Hematopoietic multipotent progenitor cell treated with erythropoietin and hydrocortisone succinate and interleukin-3 and kit ligand, for 15 days (in vitro differentiated cells): ENCODE data around the gene MYO9A.
A peak's percentile ranks its signal among the peaks of the same experiment; 100 is the strongest.
"Not testable (repeated sequence)": the region's sequence is repeated elsewhere in the genome, so short reads cannot be mapped to it uniquely, and the experiment has no call there.

Experiments used
- DNase-seq: peaks from one replicate; pipeline ENCODE4 v3.0.0-alpha.2; 2015; ENCODE audit warnings: low spot score

MYO9A gene

GRCh38 chr15:72092691-72093090 is 25.3 kb downstream of the MYO9A start:
- no peak for DNase-seq

GRCh38 chr15:72092006-72092405 is 25.9 kb downstream of the MYO9A start:
- peak; percentile 34 for DNase-seq

DNA sequence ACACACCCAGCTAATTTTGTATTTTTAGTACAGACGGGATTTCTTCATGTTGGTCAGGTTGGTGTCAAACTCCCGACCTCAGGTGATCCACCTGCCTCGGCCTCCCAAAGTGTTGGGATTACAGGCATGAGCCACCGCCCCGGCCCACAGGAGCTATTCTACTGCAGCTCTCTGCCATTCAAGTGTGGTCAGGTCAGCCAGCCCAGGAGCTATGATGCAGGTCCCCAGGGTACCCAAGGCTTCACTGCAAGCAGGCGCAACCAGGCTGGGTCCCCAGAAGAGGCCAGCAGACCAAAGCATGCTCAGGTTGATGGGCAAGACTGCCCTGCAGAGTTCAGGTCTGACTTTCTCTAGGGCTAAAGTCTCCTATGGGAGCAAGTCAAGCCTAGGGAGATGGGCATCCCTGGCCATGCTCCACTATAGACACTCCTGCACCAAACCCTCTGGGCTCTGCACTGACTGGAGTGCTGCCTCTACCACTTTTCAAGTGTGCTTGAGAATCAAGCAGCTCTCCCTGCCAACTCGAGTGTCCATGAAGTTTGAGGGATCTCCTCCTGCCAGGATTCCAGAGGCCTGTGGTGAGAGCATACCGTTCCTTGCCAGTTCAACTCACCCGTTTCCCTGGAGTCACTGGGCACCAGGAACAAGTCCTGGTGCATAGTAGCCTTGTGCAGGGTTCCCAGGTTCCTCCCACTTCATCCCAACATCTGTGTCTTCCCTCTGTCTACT is 30.9 kb downstream of the MYO9A start:
- no peak for DNase-seq

DNA sequence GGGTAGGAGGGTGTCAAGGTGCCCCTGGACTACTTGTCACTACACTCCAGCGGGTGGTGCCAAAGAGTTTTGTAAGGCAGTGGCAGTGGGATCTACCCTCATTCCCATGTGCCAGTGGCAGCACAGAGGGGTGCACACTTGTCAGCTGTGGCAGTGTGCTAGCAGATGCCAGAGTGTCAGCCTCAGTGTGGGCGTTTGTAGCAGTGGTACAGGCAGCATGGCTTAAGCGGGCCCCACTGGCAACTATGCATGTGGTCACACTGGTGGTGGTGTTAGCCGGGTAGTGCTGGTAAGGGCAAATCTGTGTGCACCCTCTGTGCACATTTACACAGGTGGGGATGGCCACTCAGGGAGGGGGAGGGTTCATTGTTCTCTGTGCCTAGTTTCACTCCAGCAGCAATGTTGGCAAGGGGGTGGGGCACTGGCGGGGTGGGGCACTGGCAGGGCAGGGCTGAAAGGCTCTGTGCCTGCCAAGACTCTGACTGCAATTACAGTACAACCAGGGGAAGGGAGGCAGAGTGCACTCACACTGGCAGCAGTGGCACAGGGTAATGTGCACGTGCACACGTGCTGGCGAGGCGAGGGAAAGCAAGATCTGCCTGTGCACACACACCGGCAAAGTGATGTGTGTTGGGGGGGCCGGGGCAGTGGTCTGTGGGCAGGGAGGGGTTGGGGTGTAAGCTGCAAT is 31.8 kb downstream of the MYO9A start:
- peak; percentile 38 for DNase-seq

- DNase-seq, result no peak
Measured at GRCh38 chr15:72082176-72082575, 35.8 kb downstream of the MYO9A start.

DNA sequence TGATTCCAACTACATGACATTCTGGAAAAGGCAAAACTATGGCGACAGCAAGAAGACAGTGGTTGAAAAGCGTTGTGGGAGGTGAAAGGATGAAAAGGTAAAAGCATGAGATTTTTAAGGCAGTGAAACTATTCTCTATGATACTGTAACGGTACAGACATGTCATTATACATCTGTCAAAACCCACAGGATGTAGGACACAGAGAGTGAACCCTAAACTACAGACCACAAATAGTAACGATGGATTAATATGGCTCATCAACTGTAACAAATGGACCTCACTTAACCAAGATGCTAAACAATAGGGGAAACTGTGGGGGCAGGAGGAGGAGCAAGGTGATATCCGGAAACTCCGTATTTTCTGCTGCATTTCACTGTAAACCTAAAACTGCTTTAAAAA is 39.1 kb downstream of the MYO9A start:
- no peak for DNase-seq

- no peak for DNase-seq
Measured at GRCh38 chr15:72077950-72078349, 40.0 kb downstream of the MYO9A start.

- DNase-seq, result no peak
Measured at GRCh38 chr15:72074335-72075060, 43.5 kb downstream of the MYO9A start.

DNA sequence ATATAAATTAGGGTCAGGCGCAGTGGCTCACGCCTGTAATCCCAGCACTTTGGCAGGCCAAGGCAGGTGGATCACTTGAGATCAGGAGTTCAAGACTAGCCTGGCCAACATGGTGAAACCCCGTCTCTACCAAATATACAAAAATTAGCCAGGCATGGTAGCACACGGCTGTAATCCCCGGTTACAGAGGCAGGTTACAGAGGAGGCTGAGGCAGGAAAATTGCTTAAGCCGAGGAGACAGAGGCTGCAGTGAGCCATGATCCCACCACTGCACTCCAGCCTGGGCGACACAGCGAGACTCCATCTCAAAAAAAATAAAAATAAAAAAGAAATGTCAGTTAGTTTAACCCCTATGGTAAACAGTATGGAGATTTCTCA is 46.5 kb downstream of the MYO9A start:
- not testable (repeated sequence) for DNase-seq

DNA sequence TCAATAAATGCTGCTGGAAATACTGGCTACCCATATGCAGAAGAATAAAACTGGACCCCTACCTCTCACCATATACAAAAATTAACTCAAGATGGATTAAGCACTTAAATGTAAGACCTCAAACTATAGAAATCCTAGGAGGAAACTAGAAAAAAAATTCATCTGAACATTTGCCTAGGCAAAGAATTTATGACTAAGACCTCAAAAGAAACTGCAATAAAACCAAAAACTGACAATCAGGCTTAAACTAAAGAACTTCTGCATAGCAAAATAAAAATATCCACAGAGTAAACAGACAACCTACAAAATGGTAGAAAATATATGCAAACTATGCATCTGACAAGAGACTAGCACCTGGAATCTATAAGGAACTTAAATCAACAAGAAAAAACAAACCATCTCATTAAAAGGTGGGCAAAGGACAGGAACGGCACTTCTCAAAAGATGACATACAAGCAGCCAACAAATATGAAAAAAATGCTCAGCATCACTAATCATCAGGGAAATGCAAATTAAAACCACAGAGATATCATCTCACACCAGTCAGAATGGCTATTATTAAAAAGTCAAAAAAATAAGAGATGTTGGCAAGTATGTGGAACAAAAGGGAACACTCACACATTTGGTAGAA is 47.0 kb downstream of the MYO9A start:
- no peak for DNase-seq

GRCh38 chr15:72068856-72069255 is 49.1 kb downstream of the MYO9A start:
- DNase-seq, result no peak

GRCh38 chr15:72065801-72066200 is 52.1 kb downstream of the MYO9A start:
- no peak for DNase-seq

GRCh38 chr15:72063186-72063585 is 54.8 kb downstream of the MYO9A start:
- no peak for DNase-seq

DNA sequence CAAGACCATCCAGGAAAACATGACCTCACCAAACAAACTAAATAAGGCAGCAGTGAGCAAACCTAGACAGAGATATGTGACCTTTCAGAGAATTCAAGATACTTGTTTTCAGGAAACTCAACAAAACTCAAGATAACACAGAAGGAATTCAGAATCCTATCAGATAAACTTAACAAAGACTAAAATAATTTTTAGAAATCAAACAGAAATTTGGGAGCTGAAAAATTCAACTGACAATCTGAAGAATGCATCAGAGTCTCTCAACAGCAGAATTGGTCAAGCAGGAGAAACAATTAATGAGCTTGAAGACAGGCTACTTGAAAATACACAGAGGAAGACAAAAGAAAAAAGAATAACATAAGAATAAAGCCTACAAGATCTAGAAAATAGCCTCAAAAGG is 55.6 kb downstream of the MYO9A start:
- no peak for DNase-seq

DNA sequence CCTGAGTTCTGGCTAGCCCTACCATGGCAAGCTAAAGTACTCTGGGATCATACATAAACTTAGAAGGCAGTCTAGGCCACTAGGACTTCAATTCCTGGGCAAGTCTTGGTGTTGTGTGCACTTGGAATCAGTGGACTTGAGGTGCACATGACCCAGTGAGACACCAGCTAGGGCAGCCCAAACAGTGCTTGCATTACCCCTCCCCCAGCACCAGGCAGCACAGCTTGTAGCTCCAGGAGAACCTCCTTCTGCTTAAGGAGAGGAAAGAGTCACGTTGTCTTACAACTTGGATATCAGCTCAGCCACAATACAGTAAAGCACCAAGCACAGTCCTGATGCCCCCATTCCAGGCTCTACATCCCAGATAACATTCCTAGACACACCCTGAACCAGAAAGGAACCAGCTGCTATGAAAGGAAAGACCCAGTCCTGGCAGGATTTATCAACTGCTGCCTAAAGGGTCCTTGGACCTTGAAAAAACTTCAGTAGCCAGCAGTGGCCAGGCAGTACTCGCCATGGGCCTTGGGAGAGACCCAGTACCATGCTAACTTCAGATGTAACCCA is 57.2 kb downstream of the MYO9A start:
- no peak for DNase-seq

DNA sequence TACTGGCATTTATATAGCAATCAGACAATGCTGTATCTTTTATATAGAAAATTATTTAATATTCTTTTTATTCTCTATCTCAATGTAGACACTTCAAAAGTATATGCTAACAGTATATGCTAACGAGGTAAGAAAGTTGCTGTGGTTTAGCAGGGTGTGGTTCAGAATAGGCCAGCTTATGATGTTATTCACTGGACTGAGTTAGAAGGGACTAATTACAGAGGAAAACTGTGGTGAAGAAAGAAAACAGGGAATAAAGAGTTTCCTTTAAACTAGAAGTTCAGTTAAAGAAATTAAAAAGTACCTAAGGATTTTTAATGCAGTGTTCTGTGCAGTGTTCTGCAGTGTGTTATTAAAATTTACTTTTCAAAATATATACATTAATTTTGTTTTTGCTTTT is 59.4 kb downstream of the MYO9A start:
- no peak for DNase-seq

DNA sequence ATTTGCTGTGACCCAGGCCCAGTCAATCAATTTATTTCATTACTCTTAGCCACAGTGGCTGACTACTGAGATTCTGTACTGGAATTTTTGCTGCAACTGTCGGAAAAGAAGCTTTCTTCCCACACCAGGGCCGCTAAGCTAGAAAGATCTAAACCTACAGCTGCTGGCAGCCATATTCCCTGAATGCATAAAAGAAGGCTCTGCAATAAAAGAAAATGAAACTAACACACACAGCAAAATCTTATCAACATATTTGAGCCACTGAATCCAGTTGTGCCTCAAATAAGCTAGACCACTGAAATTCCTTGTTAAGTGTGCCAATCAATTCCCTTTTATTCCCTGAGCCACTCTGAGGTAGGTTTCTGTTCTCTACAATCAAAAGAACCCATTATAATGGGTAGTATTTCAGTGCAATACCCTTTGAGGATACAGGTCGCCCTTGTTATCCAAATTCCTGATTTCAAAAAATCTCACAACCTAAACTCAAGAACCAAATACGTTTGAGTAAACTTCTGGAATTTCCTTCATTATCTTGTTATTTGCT is 60.3 kb downstream of the MYO9A start:
- no peak for DNase-seq

GRCh38 chr15:72056217-72056616 is 61.7 kb downstream of the MYO9A start:
- not testable (repeated sequence) for DNase-seq

DNA sequence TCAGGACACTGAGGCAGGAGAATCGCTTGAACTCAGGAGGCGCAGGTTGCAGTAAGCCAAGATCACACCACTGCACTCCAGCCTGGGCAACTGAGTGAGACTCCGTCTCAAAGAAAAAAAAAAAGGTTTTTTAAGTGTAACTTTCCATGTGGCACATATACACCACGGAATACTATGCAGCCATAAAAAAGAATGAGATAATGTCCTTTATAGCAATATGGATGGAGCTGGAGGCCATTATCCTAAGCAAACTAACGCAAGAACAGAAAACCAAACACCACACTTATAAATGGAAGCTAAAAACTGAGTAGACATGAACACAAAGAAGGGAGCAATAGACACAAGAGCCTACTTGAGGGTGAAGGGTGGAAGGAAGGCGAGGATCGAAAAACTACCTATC is 64.7 kb downstream of the MYO9A start:
- DNase-seq, result not testable (repeated sequence)

GRCh38 chr15:72050700-72051099 is 67.2 kb downstream of the MYO9A start:
- no peak for DNase-seq

DNA sequence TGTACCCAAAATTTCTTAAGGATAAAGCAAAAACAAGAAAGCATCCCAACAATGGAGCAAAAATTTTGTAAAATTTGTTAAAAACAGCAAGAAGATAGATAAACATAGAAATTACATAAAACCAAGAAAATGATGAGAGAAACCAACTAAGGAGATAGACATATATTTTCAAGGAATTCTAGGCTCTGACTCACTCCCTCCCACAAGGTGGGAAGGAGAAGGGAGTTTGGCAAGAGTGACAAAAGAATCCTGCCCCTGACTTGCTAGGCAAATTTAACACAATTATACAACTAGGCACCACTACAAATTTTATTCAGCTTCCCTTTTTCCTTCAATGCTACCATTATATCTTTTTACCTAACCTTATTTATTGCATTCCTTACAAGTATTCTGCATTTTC is 70.9 kb downstream of the MYO9A start:
- no peak for DNase-seq

DNA sequence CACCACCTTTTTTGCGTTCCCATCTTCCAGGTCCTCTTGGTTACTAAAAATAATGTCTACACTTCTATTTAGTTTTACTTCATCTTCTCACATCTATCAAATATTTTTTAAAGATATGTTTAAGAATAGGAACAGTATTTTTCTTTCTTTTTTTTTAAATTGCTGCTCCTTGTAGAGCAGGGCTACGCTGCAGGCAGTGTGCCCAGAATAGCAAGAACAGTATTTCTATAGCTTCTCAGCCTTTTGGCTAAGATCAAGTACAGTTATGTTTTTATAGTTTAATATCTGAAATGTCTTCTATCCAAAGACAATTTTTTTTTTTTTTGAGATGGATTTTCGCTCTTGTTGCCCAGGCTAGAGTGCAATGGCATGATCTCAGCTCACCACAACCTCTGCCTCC is 73.0 kb downstream of the MYO9A start:
- no peak for DNase-seq
